Brain pericyte (primary cell): ENCODE data around the gene MCRS1.

Experiments used
- DNase-seq: peaks from one replicate; pipeline ENCODE4 v3.0.0-alpha.2; 2012; ENCODE audit warnings: low read depth, low spot score

MCRS1 gene

DNA sequence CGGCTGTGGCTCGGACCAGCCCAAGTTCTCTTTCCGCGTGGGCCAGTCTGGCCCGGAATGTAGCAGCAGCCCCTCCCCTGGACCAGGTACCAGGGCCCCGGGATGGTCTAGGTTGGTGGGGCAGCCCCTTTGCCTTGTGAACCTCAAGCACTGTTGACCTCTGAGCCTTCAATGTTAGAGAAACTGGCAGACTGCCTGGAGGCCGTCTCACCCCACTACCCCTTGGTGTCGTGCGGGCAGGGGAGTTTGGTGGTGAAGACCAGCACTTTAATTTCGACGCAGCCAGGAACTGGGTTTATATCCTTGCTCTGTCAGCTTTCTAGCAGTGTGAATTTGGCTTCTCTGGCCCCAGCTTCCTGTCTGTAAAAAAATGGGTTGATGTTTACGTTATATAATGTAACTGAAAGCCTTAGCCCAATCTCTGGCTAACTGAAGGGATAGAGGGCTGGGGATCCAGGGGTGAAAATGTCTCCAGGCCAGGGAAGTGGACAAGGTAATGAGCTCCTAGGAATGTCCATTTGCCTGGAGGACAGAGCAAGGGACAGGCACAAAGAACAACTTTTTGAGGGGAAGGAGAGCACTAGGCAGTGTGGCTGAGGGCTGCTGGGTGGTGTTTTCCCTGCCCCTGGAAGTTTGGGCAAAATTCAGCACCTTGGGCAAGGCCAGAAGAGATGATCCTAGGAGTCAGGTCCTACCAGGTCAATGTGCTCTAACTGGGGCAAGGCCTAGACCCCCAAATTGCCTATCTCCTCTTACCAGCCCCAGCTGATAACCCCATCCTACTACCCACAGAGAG lies 11.4 kb downstream of the MCRS1 start:
- no peak for DNase-seq

DNA sequence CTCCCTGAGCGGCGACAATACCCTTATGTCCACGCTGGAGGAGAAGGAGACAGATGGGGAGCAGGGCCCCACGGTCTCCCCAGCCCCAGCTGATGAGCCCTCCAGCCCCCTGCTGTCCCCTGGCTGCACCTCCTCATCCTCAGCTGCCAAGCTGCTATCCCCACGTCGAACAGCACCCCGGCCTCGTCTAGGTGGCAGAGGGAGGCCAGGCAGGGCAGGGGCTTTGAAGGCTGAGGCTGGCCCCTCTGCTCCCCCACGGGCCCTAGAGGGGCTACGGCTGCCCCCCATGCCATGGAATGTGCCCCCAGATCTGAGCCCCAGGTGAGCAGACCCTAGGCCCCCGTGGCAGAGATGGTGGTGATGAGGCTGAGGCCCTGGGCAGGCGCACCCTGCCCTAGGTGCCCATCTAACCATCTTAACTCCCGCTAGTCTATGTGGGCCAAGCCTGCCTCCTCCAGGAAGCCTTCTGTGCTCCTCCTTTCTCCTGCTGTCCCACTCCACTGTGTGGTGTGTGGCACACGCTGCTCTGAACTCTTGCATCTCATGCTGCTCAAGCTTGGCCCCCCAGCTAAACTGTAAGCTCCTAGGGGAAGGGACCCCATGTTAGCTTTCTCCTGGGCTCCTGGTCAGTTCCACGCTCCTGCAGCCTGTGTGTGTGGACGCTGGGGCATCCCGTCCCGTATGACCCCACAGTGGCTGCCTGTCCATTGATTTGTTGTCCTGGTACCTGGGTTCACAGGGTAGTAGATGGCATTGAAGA lies 12.1 kb downstream of the MCRS1 start:
- DNase-seq, result no peak

DNA sequence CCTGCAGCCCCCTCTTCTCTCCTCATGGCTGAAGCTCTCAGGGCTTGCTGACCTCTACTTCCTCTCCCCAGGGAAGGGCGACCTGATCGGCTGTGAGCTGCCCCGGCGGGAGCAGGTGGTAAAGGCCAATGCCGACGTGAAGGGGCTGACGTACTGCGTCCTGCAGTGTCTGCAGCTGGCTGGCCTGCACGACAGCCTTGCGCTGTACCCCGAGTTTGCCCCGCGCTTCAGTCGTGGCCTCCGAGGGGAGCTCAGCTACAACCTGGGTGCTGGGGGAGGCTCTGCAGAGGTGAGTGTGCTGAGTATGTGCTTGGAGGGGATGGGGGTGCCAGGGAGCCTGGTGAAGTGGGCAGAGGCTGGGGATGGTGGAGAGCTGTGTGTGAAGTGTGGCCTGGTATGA lies 13.7 kb downstream of the MCRS1 start:
- no peak for DNase-seq

DNA sequence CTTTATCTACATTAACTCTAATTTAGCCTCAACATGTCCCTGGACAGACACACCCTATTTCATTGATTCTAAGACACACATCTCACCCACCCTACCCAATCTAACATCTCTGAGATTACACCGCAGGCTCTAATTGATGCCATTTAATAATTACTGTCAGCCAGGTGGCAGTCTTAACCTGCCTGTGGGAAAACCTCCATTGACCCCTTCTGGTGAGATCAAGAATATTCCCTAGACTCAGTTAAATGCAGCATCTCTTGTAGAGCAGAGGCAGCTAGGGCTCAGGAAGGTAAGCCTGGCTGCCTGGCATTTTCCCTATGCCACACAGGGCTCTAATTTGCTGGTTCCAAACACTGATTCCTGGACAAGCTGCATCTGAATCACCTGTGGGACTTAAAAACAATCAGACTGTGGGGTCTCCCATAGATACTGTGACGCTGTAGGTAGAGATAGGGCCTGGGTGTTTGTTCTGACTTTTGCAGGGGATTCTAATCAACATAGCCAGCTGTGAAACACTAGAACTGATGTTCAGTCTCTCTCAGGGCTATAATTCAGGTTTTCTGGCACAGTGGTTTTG lies 14.3 kb downstream of the MCRS1 start:
- DNase-seq, result no peak

DNA sequence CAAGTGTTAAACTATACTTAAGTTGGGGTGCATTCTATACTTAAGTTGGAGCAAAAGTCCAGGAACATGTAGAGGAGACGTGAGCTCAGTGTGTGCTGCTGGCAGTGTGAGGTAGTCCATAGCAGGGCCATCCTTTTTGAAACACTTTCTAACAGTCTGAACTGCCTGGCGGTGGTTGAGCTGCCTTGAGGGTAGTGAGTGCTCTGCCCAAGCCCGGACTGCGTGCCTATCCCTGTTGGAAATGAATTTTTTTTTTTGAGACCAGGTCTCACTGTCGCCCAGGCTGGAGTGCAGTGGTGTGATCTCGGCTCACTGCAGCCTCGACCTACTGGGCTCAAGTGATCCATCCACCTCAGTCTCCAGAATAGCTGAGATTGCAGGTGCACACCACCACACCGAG lies 15.0 kb downstream of the MCRS1 start:
- no peak for DNase-seq

DNA sequence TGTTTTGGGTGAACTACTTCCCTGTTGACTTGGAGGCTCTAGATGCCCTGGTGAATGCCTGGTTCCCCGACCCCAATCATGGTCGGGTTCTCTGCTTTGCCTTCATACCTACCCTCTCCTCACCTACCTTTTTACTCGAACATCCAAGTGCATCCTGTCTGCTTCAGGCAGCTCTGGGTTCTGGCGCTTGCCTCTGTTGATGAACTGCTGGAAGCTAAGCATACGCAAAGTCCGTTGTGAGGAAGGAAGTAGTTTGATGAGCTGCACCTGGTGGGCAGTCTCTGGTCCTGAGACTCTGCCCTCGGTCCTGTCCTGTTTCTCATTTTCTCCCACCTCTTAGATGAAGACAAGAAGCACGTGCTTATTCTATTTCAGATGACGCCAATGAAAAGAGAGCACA lies 15.5 kb downstream of the MCRS1 start:
- DNase-seq, result no peak

DNA sequence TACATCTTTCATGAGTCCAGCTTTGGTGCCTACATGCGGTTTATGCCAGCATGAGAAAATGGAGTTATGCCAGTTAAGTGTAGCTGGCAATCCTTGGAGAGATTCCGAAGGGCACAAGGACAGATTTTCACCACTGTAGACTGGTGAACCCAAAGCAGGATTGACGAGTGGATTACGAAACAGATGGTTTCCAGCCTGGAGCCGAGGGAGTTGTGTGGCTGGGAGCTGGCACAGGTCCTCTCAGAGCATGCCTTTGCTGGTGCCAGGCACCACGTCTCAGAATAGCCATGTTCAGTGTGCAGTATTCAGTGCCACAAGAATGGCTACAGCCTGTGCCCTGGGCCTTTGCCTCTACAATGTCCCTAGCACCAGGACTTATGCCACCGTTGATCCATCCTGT lies 15.9 kb downstream of the MCRS1 start:
- no peak for DNase-seq

DNA sequence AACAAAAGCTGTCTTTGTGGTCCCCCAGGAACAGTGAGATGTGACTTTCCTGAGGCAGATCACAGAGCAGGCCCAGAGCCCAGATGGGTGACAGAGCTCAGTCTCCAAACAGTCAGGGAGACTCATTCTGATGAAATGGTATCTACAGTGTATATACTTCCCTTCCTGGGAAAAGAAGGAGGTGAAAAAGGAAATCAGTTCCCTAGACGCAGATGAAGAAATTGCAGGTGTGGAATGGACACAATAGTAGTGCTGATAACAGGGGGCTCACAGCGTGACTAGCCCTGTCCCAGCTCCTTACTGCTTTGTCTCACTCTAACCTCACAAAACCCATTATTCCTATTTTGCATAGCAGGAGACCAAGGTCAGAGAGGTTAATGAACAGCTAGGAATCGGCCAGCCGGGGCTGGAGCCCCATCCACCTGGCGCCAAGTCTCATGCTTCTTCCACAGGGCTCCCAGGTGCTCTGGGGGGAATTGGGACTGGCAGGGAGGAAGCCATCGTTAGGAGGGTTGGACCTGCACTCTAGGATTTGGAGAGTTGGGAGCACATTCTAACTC lies 17.2 kb downstream of the MCRS1 start:
- DNase-seq, result no peak

DNA sequence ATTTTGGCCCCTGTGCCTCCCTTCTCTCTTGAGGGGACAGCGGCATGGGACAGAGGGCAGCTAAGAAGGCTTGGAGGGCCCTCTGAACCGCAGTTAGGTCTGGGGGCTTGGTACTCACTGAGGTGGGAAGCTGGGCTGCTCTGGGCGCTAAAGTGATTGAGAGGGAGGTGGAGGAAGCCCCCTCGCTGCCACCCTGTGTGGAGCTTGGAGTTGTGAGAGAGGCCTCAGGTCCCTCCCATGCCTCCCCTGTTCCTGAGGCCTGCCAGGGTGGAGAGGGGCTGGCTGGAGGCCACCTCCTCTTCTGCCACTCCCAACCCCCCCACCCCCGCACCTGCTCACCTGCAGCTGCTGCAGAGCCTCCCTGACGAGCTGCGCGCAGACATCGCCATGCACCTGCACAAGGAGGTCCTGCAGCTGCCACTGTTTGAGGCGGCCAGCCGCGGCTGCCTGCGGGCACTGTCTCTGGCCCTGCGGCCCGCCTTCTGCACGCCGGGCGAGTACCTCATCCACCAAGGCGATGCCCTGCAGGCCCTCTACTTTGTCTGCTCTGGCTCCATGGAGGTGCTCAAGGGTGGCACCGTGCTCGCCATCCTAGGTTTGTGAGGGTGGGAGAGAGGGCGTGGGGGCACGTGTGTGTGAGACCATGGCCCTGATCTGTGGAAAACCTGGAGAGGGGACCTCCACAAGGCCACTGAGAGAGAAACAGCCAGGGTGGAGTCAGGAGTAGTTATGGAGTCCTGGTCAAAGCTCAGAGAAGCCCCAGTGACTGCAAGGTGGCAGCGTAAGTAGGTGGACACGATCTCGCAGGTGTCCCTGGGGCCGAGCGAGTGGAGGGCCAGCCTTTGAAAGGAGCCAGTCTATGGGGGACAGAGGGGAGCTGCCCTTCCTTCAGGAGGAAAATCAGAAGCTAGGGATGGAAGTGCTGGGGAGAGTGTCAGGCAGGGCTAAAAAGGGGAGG lies 17.9 kb downstream of the MCRS1 start:
- no peak for DNase-seq

DNA sequence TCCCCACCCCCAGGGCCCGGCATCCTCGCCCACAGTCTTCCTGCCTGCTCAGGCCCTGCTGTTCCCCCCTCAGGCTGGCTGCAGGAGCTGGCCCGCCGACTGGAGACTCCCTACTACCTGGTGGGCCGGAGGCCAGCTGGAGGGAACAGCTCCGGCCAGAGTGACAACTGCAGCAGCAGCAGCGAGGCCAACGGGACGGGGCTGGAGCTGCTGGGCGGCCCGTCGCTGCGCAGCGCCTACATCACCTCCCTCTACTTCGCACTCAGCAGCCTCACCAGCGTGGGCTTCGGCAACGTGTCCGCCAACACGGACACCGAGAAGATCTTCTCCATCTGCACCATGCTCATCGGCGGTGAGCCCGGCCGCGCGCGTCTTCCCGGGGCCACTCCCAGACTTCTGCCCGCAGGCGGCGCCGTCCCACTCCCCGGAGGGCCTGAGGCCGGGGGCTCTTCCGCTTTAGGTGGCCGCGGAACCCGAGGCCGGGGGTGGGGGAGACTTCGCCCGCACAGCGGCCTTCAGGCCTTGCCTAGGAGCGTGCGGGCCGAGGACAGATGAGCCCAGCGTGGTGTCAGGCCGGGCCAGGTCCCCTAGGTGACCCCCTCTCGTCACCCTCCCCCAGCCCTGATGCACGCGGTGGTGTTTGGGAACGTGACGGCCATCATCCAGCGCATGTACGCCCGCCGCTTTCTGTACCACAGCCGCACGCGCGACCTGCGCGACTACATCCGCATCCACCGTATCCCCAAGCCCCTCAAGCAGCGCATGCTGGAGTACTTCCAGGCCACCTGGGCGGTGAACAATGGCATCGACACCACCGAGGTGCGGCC lies 18.9 kb downstream of the MCRS1 start:
- DNase-seq, result no peak

DNA sequence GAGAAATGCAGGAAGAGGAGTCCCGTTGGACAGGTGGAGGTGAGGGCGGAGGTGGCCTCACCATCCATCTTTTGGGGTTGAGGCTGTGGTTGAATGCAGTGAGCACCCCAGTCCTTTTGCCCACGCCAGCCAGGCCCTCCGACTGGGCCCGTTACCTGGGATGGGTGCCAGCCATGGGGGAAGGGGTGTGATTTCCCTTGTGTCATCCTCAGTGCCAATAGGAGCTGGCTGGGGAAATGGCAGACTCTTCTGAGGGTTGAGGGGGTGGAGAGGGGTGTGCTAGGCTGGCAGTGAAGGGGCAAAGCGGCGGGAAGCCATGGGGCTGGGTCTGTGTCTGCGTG lies 19.5 kb downstream of the MCRS1 start:
- DNase-seq, result no peak

DNA sequence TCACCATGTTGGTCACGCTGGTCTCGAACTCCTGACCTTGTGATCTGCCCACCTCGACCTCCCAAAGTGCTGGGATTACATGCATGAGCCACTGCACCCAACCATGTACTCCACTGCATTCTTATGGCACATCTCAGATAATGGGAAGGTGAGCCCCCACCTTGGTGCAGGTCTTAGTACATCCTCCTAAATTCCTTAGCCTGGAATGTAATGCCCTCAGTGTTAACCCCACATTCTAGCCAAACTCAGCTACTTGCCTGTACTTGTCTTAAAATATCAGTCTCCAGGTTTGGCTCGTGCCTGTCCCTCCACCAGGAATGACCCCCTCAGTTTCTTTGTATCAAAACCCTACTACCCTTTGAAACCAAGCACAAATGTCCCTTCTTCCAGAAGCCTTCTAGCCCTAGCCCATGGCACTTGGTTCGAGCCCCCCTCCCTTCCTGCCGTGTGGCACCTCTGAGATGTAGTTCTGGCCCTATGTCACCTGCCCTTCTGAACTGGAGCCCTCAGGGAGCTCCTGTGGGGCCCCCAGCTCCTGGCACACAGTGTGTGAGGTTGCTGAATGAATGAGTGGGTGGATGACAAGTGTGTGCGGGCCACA lies 20.8 kb downstream of the MCRS1 start:
- DNase-seq, result no peak

DNA sequence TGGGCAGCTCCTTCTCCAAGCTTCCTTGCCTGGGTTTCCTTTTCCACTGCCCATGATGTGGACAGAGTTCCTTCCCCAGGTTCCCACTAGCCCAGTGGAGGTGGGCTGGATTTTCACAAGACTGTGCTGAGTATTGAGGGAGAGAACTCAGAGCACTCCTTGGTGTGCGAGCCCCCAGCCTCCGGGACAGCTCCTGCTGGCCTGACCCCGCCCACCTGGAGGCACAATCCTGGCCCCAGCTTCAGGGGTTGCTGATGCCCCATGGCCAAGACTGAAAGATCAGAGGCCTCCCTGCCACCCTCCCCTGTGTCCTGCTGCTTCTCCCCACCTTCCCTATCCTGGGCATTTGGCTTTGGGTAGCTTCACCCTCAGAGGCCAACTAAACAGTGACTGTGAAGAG lies 21.5 kb downstream of the MCRS1 start:
- no peak for DNase-seq

DNA sequence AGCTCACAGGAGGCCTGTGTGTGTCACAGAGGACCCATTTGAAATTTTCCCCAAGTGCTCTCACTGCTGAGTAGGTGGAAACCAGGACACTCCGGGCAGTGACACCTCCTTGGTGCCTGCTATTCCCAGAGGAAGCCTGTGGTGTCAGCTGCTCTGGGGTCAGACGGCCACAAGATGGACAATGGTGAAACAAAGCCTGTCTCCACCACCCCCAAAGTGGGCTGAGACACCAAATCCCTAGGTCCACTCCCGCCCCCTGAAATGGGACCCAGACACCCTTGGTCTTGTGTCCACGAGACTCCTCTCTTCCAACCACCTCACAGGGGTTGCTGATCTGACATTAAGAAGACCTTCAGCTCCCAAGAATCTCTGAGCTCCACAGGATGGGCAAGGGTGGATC lies 22.1 kb downstream of the MCRS1 start:
- no peak for DNase-seq

DNA sequence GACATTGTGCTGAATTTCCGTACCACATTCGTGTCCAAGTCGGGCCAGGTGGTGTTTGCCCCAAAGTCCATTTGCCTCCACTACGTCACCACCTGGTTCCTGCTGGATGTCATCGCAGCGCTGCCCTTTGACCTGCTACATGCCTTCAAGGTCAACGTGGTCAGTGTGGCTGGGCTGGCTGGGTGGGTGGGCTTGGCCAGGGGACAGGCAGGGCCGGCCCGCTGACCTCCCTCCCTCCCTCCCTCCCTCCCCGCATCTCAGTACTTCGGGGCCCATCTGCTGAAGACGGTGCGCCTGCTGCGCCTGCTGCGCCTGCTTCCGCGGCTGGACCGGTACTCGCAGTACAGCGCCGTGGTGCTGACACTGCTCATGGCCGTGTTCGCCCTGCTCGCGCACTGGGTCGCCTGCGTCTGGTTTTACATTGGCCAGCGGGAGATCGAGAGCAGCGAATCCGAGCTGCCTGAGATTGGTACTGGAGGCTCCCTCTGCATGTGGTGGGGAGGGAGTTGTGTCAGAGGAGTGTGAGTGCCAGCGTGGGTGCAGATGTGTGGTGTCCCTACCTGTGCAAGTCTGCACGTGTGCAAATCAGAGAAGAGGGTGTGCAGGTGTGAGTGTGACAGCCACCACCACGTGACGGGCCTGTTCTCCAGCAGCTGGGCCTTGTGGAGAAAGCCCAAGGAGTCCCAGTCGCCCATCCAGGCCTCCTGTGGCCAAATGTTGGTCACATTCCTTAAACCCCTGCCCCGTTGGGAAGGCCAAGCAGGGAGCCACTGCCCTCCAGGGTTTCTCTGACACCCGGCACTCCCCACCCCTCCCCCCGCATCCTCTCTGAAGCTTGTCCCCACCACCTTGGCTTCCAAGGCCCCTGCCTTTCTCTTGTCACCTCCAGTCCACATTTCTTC lies 23.8 kb downstream of the MCRS1 start:
- DNase-seq, result no peak

DNA sequence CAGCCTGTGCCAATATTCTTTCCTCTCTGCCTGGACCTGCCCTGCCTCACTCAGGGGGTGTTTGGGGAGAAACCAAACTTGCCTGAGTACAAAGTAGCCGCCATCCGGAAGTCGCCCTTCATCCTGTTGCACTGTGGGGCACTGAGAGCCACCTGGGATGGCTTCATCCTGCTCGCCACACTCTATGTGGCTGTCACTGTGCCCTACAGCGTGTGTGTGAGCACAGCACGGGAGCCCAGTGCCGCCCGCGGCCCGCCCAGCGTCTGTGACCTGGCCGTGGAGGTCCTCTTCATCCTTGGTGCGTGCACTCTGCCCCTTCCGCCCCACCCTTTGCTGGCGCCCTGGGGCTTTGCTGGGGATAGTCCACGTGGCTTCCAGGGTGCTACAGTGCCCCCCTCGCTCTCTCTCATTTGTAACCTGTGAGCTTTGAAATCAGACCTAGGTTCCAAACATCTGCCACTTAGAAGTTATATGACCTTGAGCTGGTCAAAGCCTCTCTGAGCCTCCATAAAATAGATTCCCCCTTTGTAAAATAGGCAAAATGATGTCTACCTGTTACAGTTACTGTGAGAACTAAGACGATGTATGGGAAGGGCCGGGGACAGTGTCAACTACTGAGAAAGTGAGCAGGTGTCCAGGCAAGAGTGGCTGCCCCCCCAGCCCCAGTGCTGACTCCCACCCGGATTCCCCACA lies 24.6 kb downstream of the MCRS1 start:
- DNase-seq, result no peak

DNA sequence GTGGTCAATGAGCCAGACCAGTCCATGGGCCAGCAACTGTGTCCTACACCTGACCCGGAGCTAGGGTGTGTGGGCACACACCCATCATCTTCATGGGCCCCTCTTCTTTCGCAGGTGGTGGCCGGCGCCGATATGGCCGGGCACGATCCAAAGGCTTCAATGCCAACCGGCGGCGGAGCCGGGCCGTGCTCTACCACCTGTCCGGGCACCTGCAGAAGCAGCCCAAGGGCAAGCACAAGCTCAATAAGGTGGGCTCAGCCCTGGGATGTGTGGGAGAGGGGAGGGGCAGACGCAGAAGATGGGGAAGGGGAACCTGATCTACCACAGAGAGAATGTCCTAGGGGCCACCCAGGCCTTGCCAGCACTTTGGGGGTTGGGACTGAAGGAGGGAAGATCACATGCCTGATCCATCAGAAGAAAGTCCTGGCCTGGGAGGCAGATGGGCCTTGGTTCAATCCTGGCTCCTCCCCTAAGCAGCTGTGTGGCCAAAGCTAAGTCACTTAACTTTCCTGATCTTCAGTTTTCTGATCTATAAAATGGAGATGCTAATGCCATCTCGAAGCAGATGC lies 25.3 kb downstream of the MCRS1 start:
- DNase-seq, result no peak

DNA sequence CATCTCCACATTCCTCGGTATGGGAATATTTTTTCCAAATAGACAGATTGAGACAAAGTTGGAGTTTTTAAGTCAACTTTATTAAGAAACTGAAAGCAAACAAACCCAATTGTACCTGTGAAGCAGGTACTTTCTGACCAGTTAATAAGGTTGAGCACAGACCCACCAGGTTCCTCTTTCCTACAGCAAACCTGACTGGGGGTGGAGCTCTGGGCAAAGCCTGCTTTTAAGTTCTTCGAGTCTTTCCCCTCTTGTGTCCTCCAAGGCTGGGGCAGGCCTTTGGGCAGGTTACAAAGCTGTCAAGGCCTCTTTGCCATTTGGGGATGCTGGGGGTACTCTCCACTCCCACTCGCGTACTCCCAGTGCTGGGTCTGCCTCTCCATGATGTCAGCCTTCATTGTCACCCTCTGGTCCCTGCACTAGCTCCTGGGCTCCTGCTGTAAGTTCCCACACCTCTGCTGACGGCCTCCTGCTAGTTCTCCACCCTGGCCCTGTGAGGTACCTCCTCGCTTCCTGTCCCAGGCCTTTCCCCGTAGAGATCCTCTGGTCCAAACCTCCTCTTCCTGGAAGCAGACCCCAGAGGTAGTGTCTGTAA lies 25.9 kb downstream of the MCRS1 start:
- no peak for DNase-seq
